ENCODE measurements around the gene JOSD2. TPM values are rescaled to one million over a fixed set of nuclear protein-coding genes. Genes with fewer than 3 reads are reported as not detected.

The JOSD2 gene
- total and polyA plus RNA-seq, 9 of the 15 experiments (the other 6 are each of a cell fraction or from before 2014, with no cell fraction given), result 0.06 to 14.4 (median 3.1) TPM

DNA sequence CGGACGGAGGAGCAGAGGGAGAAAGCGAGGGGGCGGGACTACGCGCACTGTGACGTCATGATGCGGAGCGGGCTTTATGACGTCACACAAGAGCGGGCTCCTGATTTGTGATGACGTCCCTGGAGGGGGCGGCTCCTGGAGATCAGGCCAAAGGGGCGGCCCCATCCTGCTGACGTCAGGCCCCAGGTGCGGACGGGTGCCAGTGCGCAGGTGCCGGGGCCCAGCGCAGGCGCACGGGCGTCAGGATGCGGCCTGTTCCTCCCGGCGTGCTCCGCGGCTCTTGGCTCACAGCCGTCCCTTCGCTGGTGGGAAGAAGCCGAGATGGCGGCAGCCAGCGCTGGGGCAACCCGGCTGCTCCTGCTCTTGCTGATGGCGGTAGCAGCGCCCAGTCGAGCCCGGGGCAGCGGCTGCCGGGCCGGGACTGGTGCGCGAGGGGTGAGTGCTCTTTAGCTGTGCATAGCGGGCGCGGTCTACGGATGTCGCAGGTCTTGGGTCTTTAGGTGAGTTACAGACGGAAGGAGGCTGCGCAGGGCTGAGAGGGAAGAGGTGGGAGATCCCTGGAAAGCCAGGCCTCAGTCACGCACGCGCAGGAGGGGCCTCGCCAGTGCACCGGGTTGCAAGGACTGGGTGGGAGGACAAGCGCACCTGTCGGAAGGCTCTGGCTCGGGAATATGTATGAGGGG is 34.6 kb downstream of the JOSD2 start, which contains the start of the genes EMC10 and GARIN5A (continued):
- TF ChIP-seq BCOR (IDR thresholded peaks at IDR 0.05) (no peak), SMAD4 (CRISPR knock-in tag; conservative IDR thresholded peaks at IDR 0.05) (0 out of 2 replicates have a peak, but pooled peaks have one; percentile 22), ZNF436 (CRISPR knock-in tag; IDR thresholded peaks at IDR 0.05) (no peak), ZNF785 (CRISPR knock-in tag; IDR thresholded peaks at IDR 0.05) (no peak), FOXK2 (conservative IDR thresholded peaks at IDR 0.05 in 1 of 2, IDR thresholded peaks at IDR 0.05 in 1 of 2; ENCODE audit: low read depth in 2 of 2) (no peak; a peak in 1 of 4 replicates), CHCHD3 (CRISPR knock-in tag; IDR thresholded peaks at IDR 0.05) (no peak), FOXJ2 (tag; IDR thresholded peaks at IDR 0.05) (no peak), XRCC5 (IDR thresholded peaks at IDR 0.05; ENCODE audit: low read depth, low read length) (no peak), TFAM (CRISPR knock-in tag; conservative IDR thresholded peaks at IDR 0.05) (no peak), RHOXF2B (CRISPR knock-in tag; conservative IDR thresholded peaks at IDR 0.05) (no peak), CCAR2 (IDR thresholded peaks at IDR 0.05; ENCODE audit: low read depth, low read length) (no peak), FOS (IDR thresholded peaks at IDR 0.05; ENCODE audit: extremely low read depth, insufficient read length) (no peak), PTRF (tag; IDR thresholded peaks at IDR 0.05) (no peak)
- TF ChIP-seq, protein P1, sequence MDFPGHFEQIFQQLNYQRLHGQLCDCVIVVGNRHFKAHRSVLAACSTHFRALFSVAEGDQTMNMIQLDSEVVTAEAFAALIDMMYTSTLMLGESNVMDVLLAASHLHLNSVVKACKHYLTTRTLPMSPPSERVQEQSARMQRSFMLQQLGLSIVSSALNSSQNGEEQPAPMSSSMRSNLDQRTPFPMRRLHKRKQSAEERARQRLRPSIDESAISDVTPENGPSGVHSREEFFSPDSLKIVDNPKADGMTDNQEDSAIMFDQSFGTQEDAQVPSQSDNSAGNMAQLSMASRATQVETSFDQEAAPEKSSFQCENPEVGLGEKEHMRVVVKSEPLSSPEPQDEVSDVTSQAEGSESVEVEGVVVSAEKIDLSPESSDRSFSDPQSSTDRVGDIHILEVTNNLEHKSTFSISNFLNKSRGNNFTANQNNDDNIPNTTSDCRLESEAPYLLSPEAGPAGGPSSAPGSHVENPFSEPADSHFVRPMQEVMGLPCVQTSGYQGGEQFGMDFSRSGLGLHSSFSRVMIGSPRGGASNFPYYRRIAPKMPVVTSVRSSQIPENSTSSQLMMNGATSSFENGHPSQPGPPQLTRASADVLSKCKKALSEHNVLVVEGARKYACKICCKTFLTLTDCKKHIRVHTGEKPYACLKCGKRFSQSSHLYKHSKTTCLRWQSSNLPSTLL (IDR thresholded peaks at IDR 0.05), result no peak
- TF ChIP-seq, protein P2, sequence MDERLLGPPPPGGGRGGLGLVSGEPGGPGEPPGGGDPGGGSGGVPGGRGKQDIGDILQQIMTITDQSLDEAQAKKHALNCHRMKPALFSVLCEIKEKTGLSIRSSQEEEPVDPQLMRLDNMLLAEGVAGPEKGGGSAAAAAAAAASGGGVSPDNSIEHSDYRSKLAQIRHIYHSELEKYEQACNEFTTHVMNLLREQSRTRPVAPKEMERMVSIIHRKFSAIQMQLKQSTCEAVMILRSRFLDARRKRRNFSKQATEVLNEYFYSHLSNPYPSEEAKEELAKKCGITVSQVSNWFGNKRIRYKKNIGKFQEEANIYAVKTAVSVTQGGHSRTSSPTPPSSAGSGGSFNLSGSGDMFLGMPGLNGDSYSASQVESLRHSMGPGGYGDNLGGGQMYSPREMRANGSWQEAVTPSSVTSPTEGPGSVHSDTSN (CRISPR knock-in tag; IDR thresholded peaks at IDR 0.05; ENCODE audit: low read depth), result no peak
- TF ChIP-seq, protein P2 (tag; conservative IDR thresholded peaks at IDR 0.05; ENCODE audit: low read depth), result no peak
- TF ChIP-seq, protein P3, sequence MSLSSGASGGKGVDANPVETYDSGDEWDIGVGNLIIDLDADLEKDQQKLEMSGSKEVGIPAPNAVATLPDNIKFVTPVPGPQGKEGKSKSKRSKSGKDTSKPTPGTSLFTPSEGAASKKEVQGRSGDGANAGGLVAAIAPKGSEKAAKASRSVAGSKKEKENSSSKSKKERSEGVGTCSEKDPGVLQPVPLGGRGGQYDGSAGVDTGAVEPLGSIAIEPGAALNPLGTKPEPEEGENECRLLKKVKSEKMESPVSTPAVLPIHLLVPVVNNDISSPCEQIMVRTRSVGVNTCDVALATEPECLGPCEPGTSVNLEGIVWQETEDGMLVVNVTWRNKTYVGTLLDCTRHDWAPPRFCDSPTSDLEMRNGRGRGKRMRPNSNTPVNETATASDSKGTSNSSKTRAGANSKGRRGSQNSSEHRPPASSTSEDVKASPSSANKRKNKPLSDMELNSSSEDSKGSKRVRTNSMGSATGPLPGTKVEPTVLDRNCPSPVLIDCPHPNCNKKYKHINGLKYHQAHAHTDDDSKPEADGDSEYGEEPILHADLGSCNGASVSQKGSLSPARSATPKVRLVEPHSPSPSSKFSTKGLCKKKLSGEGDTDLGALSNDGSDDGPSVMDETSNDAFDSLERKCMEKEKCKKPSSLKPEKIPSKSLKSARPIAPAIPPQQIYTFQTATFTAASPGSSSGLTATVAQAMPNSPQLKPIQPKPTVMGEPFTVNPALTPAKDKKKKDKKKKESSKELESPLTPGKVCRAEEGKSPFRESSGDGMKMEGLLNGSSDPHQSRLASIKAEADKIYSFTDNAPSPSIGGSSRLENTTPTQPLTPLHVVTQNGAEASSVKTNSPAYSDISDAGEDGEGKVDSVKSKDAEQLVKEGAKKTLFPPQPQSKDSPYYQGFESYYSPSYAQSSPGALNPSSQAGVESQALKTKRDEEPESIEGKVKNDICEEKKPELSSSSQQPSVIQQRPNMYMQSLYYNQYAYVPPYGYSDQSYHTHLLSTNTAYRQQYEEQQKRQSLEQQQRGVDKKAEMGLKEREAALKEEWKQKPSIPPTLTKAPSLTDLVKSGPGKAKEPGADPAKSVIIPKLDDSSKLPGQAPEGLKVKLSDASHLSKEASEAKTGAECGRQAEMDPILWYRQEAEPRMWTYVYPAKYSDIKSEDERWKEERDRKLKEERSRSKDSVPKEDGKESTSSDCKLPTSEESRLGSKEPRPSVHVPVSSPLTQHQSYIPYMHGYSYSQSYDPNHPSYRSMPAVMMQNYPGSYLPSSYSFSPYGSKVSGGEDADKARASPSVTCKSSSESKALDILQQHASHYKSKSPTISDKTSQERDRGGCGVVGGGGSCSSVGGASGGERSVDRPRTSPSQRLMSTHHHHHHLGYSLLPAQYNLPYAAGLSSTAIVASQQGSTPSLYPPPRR (CRISPR knock-in tag; IDR thresholded peaks at IDR 0.05; ENCODE audit: borderline replicate concordance), result peak; percentile 61; the same call in 1 of the 2 replicates
- TF ChIP-seq, protein P4, sequence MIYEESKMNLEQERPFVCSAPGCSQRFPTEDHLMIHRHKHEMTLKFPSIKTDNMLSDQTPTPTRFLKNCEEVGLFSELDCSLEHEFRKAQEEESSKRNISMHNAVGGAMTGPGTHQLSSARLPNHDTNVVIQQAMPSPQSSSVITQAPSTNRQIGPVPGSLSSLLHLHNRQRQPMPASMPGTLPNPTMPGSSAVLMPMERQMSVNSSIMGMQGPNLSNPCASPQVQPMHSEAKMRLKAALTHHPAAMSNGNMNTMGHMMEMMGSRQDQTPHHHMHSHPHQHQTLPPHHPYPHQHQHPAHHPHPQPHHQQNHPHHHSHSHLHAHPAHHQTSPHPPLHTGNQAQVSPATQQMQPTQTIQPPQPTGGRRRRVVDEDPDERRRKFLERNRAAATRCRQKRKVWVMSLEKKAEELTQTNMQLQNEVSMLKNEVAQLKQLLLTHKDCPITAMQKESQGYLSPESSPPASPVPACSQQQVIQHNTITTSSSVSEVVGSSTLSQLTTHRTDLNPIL (CRISPR knock-in tag; IDR thresholded peaks at IDR 0.05), result no peak
